ENCODE results near the gene GHRL. TPM values are rescaled to one million over a fixed set of nuclear protein-coding genes. Genes with fewer than 3 reads are reported as not detected.

The GHRL gene
- total and polyA plus RNA-seq, 2 donors (not counting 3 experiments of a cell fraction or from before 2014, with no cell fraction given), result not detected

DNA sequence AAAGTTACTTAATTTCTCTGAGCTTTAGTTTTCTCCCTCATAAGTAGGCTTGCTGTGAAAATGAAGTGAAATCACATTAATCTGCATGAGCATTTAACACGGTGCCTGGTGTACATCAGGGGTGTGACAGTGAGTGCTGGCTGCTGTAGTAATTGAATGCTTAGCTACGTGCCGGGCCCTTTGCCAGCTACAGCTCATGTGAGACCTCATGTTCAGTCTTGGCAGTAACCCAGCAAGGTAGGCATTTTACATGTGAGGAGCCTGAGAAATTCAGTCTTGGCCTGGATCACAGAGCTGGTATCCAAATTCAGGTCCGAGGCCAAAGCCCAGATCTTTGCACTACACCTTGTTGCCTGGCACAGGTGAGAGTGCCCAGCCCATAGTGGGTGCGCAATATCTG, 9.1 kb downstream of the GHRL start:
- H3K9me1 ChIP-seq (replicated peaks; ENCODE audit: control insufficient read depth, extremely low read depth, insufficient read depth, low read length), result no peaks in the 10 kb centered on the region
- H4K20me1 ChIP-seq (replicated peaks; ENCODE audit: control insufficient read depth, extremely low read depth, insufficient read depth, low read length), result no peaks in the 10 kb centered on the region
- TF ChIP-seq FOS (IDR thresholded peaks at IDR 0.05; ENCODE audit: borderline replicate concordance, insufficient read depth, low read length) (no peak), POLR2A (IDR thresholded peaks at IDR 0.05; ENCODE audit: low read depth, low read length) (no peak), EZH2 (IDR thresholded peaks at IDR 0.05; ENCODE audit: borderline replicate concordance, low read depth, low read length, severe bottlenecking) (no peak), MYC (IDR thresholded peaks at IDR 0.05; ENCODE audit: low read depth, low read length) (no peak), POLR2AphosphoS5 (IDR thresholded peaks at IDR 0.05; ENCODE audit: insufficient read depth, low read depth, low read length) (no peak), JUN (IDR thresholded peaks at IDR 0.05; ENCODE audit: borderline replicate concordance, insufficient read depth, insufficient read length, low read depth) (no peak), GATA2 (IDR thresholded peaks at IDR 0.05; ENCODE audit: insufficient read depth, insufficient read length, low read depth, low read length) (no peak)
- TF ChIP-seq, protein P1, sequence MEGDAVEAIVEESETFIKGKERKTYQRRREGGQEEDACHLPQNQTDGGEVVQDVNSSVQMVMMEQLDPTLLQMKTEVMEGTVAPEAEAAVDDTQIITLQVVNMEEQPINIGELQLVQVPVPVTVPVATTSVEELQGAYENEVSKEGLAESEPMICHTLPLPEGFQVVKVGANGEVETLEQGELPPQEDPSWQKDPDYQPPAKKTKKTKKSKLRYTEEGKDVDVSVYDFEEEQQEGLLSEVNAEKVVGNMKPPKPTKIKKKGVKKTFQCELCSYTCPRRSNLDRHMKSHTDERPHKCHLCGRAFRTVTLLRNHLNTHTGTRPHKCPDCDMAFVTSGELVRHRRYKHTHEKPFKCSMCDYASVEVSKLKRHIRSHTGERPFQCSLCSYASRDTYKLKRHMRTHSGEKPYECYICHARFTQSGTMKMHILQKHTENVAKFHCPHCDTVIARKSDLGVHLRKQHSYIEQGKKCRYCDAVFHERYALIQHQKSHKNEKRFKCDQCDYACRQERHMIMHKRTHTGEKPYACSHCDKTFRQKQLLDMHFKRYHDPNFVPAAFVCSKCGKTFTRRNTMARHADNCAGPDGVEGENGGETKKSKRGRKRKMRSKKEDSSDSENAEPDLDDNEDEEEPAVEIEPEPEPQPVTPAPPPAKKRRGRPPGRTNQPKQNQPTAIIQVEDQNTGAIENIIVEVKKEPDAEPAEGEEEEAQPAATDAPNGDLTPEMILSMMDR (IDR thresholded peaks at IDR 0.05; ENCODE audit: extremely low read depth in 1 of 2, insufficient read depth in 1 of 2, low read depth in 1 of 2, low read length in 2 of 2), result no peak
- TF ChIP-seq, protein P2, sequence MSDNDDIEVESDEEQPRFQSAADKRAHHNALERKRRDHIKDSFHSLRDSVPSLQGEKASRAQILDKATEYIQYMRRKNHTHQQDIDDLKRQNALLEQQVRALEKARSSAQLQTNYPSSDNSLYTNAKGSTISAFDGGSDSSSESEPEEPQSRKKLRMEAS (IDR thresholded peaks at IDR 0.05; ENCODE audit: insufficient read depth, insufficient read length), result no peak
- no peak overlapping the region for H3K9ac ChIP-seq (replicated peaks; ENCODE audit: extremely low read depth, insufficient read depth, low read length)
- CTCF ChIA-PET, result interaction anchor here (0.9 to 2.0 kb wide), 4 partner anchors 9 to 22 kb away, joined by 3 to 5 read pairs (median 3); partner anchors contain the start of gene GHRL
- POLR2A ChIA-PET, result no interaction called here
- H3K9me3 ChIP-seq (replicated peaks; ENCODE audit: control insufficient read depth, insufficient read depth, low read length), result no peaks in the 10 kb centered on the region
- DNase-seq (ENCODE audit: low read depth, low spot score) (no peak), FAIRE-seq (no peak)
- H3K36me3 ChIP-seq (ENCODE audit: control insufficient read depth in 2 of 2, extremely low read depth in 1 of 2, insufficient read depth in 2 of 2, low read length in 2 of 2), result peaks cover under 1 to 10% of the 10 kb centered on the region in 2 experiments
- H2AFZ ChIP-seq (ENCODE audit: low read depth, low read length), result no peak overlapping the region
- H3K4me1 ChIP-seq (ENCODE audit: control insufficient read depth, extremely low read depth, insufficient read depth, low read length), result no peaks in the 10 kb centered on the region
- H3K79me2 ChIP-seq (ENCODE audit: control insufficient read depth, insufficient read depth, low read length), result no peaks in the 10 kb centered on the region
- BruUV-seq (replicated peaks), result no TSS peak
- no peak overlapping the region for H3K27ac ChIP-seq (ENCODE audit: insufficient read depth, low read depth, low read length)
- H3K4me3 ChIP-seq (replicated peaks in 1 of 3; ENCODE audit: insufficient read depth in 1 of 3, low read depth in 1 of 3, low read length in 3 of 3), result no peak overlapping the region
- no peaks in the 10 kb centered on the region for H3K27me3 ChIP-seq (ENCODE audit: control insufficient read depth in 2 of 2, insufficient read depth in 2 of 2, low read length in 2 of 2)
- dilution Hi-C loops (cut with MboI; ENCODE audit: extremely low pct_ligation_motif_present, low sequenced_read_pairs) (no loop called here), intact Hi-C loops (cut with micrococcal nuclease) (no loop called here)
- H3K4me2 ChIP-seq (ENCODE audit: insufficient read depth, low read length), result no peak overlapping the region

Measured in endothelial cell of umbilical vein (primary cell).